Measurements from ENCODE around the gene FNBP1.

DNA sequence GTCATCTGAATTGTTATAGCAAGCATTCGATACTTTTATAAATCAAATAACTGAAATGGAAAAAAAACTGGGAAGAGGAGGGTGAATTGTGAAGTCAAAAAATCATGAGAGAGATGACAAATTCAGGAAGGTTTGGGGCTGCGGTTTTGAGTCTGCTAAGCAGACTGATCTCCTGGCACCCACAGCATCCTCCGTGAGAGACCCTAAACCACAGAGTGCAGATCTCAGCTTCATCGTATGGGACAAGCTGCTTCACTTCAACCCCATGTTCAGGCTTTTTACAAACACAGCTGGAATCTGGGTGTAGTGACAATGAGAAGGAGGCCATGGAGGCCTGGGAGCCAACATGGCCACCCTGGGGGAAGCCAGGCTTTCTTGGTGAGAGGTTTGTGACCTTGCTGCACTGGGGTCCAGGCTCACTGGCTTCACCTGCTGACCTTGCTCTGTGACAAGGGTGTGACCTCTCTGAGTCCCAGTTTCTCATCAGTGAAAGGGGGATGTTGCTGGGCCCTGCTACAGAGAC, 188.3 kb downstream of the FNBP1 start:
- TF ChIP-seq, protein P1, sequence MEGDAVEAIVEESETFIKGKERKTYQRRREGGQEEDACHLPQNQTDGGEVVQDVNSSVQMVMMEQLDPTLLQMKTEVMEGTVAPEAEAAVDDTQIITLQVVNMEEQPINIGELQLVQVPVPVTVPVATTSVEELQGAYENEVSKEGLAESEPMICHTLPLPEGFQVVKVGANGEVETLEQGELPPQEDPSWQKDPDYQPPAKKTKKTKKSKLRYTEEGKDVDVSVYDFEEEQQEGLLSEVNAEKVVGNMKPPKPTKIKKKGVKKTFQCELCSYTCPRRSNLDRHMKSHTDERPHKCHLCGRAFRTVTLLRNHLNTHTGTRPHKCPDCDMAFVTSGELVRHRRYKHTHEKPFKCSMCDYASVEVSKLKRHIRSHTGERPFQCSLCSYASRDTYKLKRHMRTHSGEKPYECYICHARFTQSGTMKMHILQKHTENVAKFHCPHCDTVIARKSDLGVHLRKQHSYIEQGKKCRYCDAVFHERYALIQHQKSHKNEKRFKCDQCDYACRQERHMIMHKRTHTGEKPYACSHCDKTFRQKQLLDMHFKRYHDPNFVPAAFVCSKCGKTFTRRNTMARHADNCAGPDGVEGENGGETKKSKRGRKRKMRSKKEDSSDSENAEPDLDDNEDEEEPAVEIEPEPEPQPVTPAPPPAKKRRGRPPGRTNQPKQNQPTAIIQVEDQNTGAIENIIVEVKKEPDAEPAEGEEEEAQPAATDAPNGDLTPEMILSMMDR (IDR thresholded peaks at IDR 0.05) = no peak
- TF ChIP-seq POLR2A (IDR thresholded peaks at IDR 0.05) = no peak

Measured in sigmoid colon (tissue), 3 donors.